Measurements from ENCODE around the gene ARL6IP5.

DNA sequence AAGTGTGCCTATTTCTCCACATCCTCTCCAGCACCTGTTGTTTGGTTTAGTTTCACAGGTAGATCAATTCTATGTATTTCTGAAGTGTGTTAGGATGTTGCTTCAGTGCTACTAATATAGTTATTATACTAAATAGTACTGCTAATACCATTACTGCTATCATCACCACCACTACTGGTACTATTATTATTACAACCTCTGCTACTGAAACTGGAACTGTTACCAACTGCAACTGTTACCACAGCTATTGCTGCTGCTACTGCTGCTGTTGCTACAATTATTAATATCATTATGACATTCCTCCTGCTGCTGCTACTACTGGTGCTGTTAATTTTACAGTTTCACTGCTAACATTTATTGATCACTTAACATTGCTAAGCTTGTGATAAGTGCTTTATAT lies 46.0 kb downstream of the ARL6IP5 start:
- no peak for TF ChIP-seq STAT5A (IDR thresholded peaks at IDR 0.05; ENCODE audit: borderline replicate concordance, low read length)
- TF ChIP-seq, protein P1, sequence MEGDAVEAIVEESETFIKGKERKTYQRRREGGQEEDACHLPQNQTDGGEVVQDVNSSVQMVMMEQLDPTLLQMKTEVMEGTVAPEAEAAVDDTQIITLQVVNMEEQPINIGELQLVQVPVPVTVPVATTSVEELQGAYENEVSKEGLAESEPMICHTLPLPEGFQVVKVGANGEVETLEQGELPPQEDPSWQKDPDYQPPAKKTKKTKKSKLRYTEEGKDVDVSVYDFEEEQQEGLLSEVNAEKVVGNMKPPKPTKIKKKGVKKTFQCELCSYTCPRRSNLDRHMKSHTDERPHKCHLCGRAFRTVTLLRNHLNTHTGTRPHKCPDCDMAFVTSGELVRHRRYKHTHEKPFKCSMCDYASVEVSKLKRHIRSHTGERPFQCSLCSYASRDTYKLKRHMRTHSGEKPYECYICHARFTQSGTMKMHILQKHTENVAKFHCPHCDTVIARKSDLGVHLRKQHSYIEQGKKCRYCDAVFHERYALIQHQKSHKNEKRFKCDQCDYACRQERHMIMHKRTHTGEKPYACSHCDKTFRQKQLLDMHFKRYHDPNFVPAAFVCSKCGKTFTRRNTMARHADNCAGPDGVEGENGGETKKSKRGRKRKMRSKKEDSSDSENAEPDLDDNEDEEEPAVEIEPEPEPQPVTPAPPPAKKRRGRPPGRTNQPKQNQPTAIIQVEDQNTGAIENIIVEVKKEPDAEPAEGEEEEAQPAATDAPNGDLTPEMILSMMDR (IDR thresholded peaks at IDR 0.05 in 2 of 3, conservative IDR thresholded peaks at IDR 0.05 in 1 of 3; ENCODE audit: insufficient read depth in 2 of 3, low read depth in 1 of 3, low read length in 3 of 3), result no peak

Data from K562 (cell line).